Endodermal cell (in vitro differentiated cells): ENCODE results near the gene ITSN1. TPM values are rescaled to one million over a fixed set of nuclear protein-coding genes. Genes with fewer than 3 reads are reported as not detected.
A peak's percentile ranks its signal among the peaks of the same experiment; 100 is the strongest.
"Not testable (repeated sequence)": the region's sequence is repeated elsewhere in the genome, so short reads cannot be mapped to it uniquely, and the experiment has no call there.

Experiments
- DNase-seq: peaks from one replicate; pipeline ENCODE4 v3.0.0-alpha.2; 2017
- H3K27ac ChIP-seq: 2 replicates; pipeline ENCODE4 v1.5.1; 2013; ENCODE audit warnings: mild to moderate bottlenecking, low read depth, low read length, moderate library complexity
- H3K27me3 ChIP-seq: 2 replicates; pipeline ENCODE4 v1.6.1; 2013; ENCODE audit warnings: mild to moderate bottlenecking, low read length, moderate library complexity; ENCODE audit not compliant: insufficient read depth, control insufficient read depth, poor library complexity, severe bottlenecking
- H3K36me3 ChIP-seq: 2 replicates; pipeline ENCODE4 v1.7.0; 2013; ENCODE audit warnings: mild to moderate bottlenecking, low read length, moderate library complexity; ENCODE audit not compliant: control insufficient read depth, insufficient read depth
- H3K4me1 ChIP-seq: one replicate; pipeline ENCODE4 v1.7.0; 2013; ENCODE audit warnings: low read length; ENCODE audit not compliant: control insufficient read depth, insufficient read depth
- H3K4me3 ChIP-seq: 2 replicates; pipeline ENCODE4 v1.5.1; 2013; ENCODE audit warnings: mild to moderate bottlenecking, low read length, moderate library complexity
- H3K9ac ChIP-seq: 2 replicates; pipeline ENCODE4 v1.6.1; 2013; ENCODE audit warnings: mild to moderate bottlenecking, low read length, moderate library complexity; ENCODE audit not compliant: poor library complexity, severe bottlenecking; ENCODE audit errors: extremely low read depth
- H3K9me3 ChIP-seq: 2 replicates; pipeline ENCODE4 v1.6.1; 2013; ENCODE audit warnings: mild to moderate bottlenecking, low read length, moderate library complexity; ENCODE audit not compliant: control insufficient read depth
- H3K27ac Mint-ChIP-seq: 2 replicates; pipeline ENCODE4 v1.8.0; 2020; ENCODE audit warnings: mixed read lengths
- H3K27me3 Mint-ChIP-seq: 2 replicates; pipeline ENCODE4 v1.8.0; 2021; ENCODE audit warnings: mild to moderate bottlenecking, mixed read lengths; ENCODE audit not compliant: insufficient read depth
- H3K36me3 Mint-ChIP-seq: 2 replicates; pipeline ENCODE4 v1.8.0; 2020; ENCODE audit warnings: low read depth, mixed read lengths
- H3K4me1 Mint-ChIP-seq: 2 replicates; pipeline ENCODE4 v1.8.0; 2020; ENCODE audit warnings: mixed read lengths
- H3K4me3 Mint-ChIP-seq: 2 replicates; pipeline ENCODE4 v1.8.0; 2020; ENCODE audit warnings: mild to moderate bottlenecking, moderate library complexity, mixed read lengths
- H3K9me3 Mint-ChIP-seq: 2 replicates; pipeline ENCODE4 v1.8.0; 2020; ENCODE audit warnings: mild to moderate bottlenecking, mixed read lengths
- WGBS, 2 experiments: methylation state at CpG; one replicate each; pipeline versions ENCODE4 v1.1.5 to v1.1.7; 2013; ENCODE audit warnings: missing lambda C conversion rate in 2 of 2, mixed read lengths in 1 of 2; ENCODE audit not compliant: insufficient coverage in 1 of 2, insufficient read length in 1 of 2; 5-methylcytosine and 5-hydroxymethylcytosine counted together
- total RNA-seq, 2 donors: library from RNA; stranded (reverse); fragmentation: NEBNext Ultra II Directional in 1 of 2; extraction: Animal tissue kit (Norgen Biotek cat#: 25700) in 1 of 2; gene quantifications; 2 replicates in 1 of 2; 3 replicates in 1 of 2; pipeline ENCODE4 v1.2.1, GENCODE V29; 2021
- TF ChIP-seq, protein P1 (sequence below): fragments of 200-600 bp; sonication (generic); conservative IDR thresholded peaks from 2 replicates; pipeline ENCODE4 v1.5.0; 2021; ENCODE audit warnings: antibody characterized with exemption, mild to moderate bottlenecking

ITSN1 gene
- total RNA-seq, 2 donors from 2014 or later, result 89.6 to 104 TPM

DNA sequence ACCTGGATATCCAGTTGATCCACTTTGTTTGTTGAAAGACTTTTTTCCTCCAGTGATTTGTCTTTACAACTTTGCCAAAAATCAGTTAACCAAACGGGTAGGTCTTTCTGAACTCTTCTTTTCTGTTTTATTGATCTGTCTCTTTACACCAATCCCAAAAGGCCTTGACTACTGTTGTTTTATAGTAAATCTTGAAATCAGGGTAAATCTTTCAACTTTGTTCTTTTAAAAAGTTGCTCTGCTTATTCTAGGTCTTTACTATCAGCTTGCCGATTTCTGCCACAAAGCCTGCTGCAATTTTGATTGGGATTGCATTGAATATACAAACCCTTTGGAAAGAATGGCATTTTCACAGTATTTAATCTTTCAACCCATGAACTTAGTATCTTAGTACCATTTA lies 66.6 kb downstream of the ITSN1 start:
- peaks cover 12% of the 10 kb centered on the region for H3K36me3 ChIP-seq
- H3K36me3 Mint-ChIP-seq, result peaks cover 22% of the 10 kb centered on the region
- no peak overlapping the region for H3K4me3 ChIP-seq

DNA sequence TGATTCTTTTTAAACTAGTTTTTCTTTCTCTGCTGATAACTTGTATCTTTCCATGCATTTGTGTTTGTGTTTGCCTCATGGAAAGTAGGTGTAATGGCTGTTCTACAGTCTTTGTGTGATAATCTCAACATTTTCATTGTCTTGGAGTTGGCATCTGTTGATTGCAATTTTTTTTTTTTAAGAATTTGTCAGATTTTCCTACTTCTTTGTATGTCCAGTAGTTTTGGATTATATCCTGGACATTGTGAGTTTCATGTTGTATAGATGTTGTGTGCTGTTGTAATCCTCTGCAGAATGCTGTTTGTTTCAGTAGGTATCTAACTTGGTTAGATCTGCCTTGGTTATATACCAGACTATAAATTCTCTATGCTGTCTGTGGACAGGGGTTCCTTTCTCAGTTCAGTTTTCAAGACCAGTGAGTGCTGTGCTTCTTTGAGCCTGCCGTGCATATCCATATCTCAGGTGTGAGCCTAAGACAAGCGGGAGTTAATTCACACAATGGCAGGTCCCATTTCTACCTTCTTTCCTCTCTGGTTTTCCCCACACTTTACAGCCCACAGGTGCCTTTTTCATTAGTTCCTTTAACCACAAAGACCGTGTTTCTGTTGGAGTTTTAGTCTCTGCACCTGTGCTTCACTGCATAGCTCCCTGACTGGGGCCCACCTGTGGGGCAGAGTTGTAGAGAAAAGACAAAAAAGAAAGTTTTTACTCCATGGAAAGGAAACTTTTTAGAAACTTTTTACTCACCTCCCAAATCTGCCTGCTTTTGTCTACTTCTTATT lies 69.9 kb downstream of the ITSN1 start:
- H3K36me3 Mint-ChIP-seq, result peaks cover 30% of the 10 kb centered on the region
- H3K4me1 ChIP-seq, result no peaks in the 10 kb centered on the region
- TF ChIP-seq, protein P1, sequence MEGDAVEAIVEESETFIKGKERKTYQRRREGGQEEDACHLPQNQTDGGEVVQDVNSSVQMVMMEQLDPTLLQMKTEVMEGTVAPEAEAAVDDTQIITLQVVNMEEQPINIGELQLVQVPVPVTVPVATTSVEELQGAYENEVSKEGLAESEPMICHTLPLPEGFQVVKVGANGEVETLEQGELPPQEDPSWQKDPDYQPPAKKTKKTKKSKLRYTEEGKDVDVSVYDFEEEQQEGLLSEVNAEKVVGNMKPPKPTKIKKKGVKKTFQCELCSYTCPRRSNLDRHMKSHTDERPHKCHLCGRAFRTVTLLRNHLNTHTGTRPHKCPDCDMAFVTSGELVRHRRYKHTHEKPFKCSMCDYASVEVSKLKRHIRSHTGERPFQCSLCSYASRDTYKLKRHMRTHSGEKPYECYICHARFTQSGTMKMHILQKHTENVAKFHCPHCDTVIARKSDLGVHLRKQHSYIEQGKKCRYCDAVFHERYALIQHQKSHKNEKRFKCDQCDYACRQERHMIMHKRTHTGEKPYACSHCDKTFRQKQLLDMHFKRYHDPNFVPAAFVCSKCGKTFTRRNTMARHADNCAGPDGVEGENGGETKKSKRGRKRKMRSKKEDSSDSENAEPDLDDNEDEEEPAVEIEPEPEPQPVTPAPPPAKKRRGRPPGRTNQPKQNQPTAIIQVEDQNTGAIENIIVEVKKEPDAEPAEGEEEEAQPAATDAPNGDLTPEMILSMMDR, result no peak
- no peak overlapping the region for H3K27ac ChIP-seq
- H3K9ac ChIP-seq, result no peak overlapping the region
- DNase-seq, result no peak
- H3K27me3 ChIP-seq, result no peaks in the 10 kb centered on the region
- no peaks in the 10 kb centered on the region for H3K27me3 Mint-ChIP-seq
- H3K9me3 Mint-ChIP-seq, result peaks cover 19% of the 10 kb centered on the region
- peak overlapping the region; percentile 53 for H3K27ac Mint-ChIP-seq
- H3K36me3 ChIP-seq, result peaks cover 12% of the 10 kb centered on the region
- WGBS, 2 experiments, result 40 to 76% methylated on average over 1 to 3 of the region's 3 CpGs
- H3K4me1 Mint-ChIP-seq, result peaks cover 24% of the 10 kb centered on the region
- no peak overlapping the region for H3K4me3 ChIP-seq
- no peak overlapping the region for H3K4me3 Mint-ChIP-seq
- H3K9me3 ChIP-seq, result peaks cover 22% of the 10 kb centered on the region

More for the DNA sequence above, 66.6 kb downstream of the ITSN1 start:
- no peak overlapping the region for H3K9ac ChIP-seq
- Mint-ChIP-seq H3K9me3 (peaks cover 19% of the 10 kb centered on the region), H3K27ac (no peak overlapping the region), H3K4me1 (peaks cover 21% of the 10 kb centered on the region), H3K4me3 (no peak overlapping the region), H3K27me3 (no peaks in the 10 kb centered on the region)
- TF ChIP-seq, protein P1, result no peak
- H3K4me1 ChIP-seq, result no peaks in the 10 kb centered on the region
- no peak for DNase-seq
- no peak overlapping the region for H3K27ac ChIP-seq
- 97 to 100% methylated on average over 2 of the region's 2 CpGs for WGBS, 2 experiments
- no peaks in the 10 kb centered on the region for H3K27me3 ChIP-seq
- H3K9me3 ChIP-seq, result peaks cover 23% of the 10 kb centered on the region

DNA sequence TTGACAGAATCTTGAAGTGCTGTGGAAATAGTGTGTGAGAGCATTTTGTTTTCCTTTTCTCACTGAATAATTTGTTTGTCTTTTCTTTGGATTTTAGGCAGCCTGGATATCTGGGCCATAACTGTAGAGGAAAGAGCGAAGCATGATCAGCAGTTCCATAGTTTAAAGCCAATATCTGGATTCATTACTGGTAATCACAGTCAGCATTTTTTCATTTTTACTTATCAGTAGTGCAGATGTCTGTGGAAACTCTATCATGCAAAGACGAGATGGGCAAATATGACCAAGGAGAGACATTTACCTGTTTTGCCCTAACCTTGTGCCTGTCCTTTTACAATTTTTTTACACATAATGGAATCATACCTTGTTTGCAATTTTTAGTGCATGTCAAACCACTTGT lies 78.8 kb downstream of the ITSN1 start:
- no peak overlapping the region for H3K27ac ChIP-seq
- Mint-ChIP-seq H3K36me3 (peaks cover 56% of the 10 kb centered on the region), H3K27me3 (no peaks in the 10 kb centered on the region), H3K9me3 (no peaks in the 10 kb centered on the region), H3K4me1 (peaks cover 7% of the 10 kb centered on the region), H3K4me3 (no peak overlapping the region), H3K27ac (no peak overlapping the region)
- TF ChIP-seq, protein P1, result no peak
- H3K4me3 ChIP-seq, result no peak overlapping the region
- no peak for DNase-seq
- H3K27me3 ChIP-seq, result no peaks in the 10 kb centered on the region
- H3K4me1 ChIP-seq, result no peaks in the 10 kb centered on the region
- H3K9ac ChIP-seq, result no peak overlapping the region
- H3K9me3 ChIP-seq, result no peaks in the 10 kb centered on the region
- 78 to 97% methylated on average over 1 to 2 of the region's 2 CpGs for WGBS, 2 experiments
- peaks cover 46% of the 10 kb centered on the region for H3K36me3 ChIP-seq

DNA sequence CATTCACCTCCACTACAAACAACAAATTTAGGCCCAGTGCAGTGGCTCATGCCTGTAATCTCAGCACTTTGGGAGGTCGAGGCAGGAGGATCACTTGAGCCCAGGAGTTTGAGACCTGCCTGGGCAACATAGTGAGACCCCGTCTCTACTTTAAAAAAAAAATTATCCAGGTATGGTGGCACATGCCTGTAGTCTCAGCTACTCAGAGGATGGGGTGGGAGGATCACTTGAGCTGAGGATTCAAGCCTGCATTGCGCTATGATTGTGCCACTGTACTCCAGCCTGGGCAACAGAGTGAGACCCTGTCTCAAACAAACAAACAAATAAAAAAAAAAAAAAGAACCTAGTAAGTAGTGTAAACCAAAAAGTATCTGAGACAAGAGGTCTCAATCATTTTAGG lies 86.8 kb downstream of the ITSN1 start:
- not testable (repeated sequence) for H3K9me3 ChIP-seq, H3K27me3 ChIP-seq, H3K9ac ChIP-seq, H3K4me3 Mint-ChIP-seq, H3K4me3 ChIP-seq, DNase-seq, H3K9me3 Mint-ChIP-seq, H3K27me3 Mint-ChIP-seq, H3K27ac ChIP-seq
- WGBS, 2 experiments, result 96 to 100% methylated on average over 2 to 3 of the region's 3 CpGs
- Histone ChIP-seq H3K4me1 (peaks cover 11% of the 10 kb centered on the region), H3K36me3 (peaks cover 23% of the 10 kb centered on the region)
- Mint-ChIP-seq H3K27ac (peak overlapping the region; percentile 21), H3K4me1 (peaks cover 24% of the 10 kb centered on the region), H3K36me3 (peaks cover 28% of the 10 kb centered on the region)
